WTC11 (cell line): ENCODE measurements around the gene SPRING1.

ENCODE experiments used
- HMGA2 ChIP-seq: fragments of 250-450 bp; sonication (Bioruptor Pico); IDR thresholded peaks from 2 replicates; pipeline ENCODE4 v1.4.0; 2021; ENCODE audit warnings: mild to moderate bottlenecking, moderate library complexity
- TP53 ChIP-seq: sonication (generic); formaldehyde crosslinking; IDR thresholded peaks from 2 replicates; pipeline ENCODE4 v1.8.1; 2023; ENCODE audit warnings: mild to moderate bottlenecking, missing genetic modification reagents
- ZNF121 ChIP-seq: sonication (generic); formaldehyde crosslinking; IDR thresholded peaks from 2 replicates; pipeline ENCODE4 v1.8.0; 2023; ENCODE audit warnings: missing genetic modification reagents
- TF ChIP-seq, protein P1 (sequence below): fragments of 200-600 bp; IDR thresholded peaks from 2 replicates; pipeline ENCODE4 v1.8.0; 2022; ENCODE audit warnings: antibody characterized with exemption
- TF ChIP-seq, protein P2 (sequence below): sonication (generic); formaldehyde crosslinking; IDR thresholded peaks from 2 replicates; pipeline ENCODE4 v1.8.1; 2022; ENCODE audit warnings: mild to moderate bottlenecking, moderate library complexity, missing genetic modification reagents

DNA sequence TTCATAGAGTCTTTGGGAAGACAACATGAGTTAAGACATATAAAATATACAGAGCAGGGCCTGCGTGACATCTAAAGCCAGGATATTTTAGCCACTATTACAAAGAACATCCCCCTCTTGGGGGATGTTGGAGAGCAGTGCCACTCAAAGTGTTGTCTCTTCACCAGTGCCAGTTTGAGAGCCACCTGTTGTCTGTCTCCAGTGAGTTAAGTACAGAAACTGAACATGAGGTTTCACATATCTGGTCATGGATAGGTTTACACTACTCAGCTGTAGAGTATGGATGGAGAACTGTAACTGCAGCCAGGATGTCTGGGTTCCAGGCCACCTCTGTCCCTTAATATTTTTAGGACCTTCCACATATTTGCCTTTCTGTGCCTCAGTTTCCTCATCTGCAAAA lies 39.4 kb upstream of the SPRING1 start:
- TF ChIP-seq, protein P1, sequence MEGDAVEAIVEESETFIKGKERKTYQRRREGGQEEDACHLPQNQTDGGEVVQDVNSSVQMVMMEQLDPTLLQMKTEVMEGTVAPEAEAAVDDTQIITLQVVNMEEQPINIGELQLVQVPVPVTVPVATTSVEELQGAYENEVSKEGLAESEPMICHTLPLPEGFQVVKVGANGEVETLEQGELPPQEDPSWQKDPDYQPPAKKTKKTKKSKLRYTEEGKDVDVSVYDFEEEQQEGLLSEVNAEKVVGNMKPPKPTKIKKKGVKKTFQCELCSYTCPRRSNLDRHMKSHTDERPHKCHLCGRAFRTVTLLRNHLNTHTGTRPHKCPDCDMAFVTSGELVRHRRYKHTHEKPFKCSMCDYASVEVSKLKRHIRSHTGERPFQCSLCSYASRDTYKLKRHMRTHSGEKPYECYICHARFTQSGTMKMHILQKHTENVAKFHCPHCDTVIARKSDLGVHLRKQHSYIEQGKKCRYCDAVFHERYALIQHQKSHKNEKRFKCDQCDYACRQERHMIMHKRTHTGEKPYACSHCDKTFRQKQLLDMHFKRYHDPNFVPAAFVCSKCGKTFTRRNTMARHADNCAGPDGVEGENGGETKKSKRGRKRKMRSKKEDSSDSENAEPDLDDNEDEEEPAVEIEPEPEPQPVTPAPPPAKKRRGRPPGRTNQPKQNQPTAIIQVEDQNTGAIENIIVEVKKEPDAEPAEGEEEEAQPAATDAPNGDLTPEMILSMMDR = no peak
- TF ChIP-seq, protein P2, sequence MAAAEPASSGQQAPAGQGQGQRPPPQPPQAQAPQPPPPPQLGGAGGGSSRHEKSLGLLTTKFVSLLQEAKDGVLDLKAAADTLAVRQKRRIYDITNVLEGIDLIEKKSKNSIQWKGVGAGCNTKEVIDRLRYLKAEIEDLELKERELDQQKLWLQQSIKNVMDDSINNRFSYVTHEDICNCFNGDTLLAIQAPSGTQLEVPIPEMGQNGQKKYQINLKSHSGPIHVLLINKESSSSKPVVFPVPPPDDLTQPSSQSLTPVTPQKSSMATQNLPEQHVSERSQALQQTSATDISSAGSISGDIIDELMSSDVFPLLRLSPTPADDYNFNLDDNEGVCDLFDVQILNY (CRISPR knock-in tag) = no peak
- TF ChIP-seq TP53 (CRISPR knock-in tag) (no peak), ZNF121 (CRISPR knock-in tag) (no peak), HMGA2 (CRISPR knock-in tag) (no peak)
